ENCODE measurements around the gene PEAR1.

DNA sequence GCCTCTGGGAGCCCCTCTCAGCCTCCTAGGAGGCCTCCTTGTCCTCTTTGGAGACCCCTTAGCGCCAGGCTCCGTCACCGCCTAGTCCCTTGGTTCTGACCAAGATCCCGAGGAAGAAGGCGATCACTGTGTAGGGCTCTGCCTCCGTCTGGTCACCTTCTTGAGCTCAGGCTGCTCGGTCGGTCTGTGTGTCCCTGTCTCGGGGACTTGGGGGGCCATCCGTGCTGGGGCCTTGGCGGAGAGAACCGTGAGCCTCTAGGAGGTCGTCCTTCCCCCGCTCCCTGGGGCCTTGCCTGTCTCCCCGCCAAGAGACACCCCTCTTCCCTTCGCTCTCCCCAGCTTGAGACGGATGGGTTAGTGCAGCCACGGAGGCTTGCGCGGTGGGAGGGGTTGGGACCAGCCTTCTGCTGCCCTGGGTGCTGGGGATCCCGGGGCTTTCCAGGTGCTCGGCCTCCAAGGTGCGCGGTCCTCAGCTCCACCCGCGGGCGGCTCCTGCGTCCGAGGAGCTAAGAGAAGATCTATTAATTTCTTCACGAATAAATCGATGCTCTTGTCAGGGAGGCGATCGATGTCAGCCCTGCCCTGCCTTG lies 33.9 kb upstream of the PEAR1 start:
- TF ChIP-seq, protein P1, sequence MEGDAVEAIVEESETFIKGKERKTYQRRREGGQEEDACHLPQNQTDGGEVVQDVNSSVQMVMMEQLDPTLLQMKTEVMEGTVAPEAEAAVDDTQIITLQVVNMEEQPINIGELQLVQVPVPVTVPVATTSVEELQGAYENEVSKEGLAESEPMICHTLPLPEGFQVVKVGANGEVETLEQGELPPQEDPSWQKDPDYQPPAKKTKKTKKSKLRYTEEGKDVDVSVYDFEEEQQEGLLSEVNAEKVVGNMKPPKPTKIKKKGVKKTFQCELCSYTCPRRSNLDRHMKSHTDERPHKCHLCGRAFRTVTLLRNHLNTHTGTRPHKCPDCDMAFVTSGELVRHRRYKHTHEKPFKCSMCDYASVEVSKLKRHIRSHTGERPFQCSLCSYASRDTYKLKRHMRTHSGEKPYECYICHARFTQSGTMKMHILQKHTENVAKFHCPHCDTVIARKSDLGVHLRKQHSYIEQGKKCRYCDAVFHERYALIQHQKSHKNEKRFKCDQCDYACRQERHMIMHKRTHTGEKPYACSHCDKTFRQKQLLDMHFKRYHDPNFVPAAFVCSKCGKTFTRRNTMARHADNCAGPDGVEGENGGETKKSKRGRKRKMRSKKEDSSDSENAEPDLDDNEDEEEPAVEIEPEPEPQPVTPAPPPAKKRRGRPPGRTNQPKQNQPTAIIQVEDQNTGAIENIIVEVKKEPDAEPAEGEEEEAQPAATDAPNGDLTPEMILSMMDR (conservative IDR thresholded peaks at IDR 0.05 in 1 of 2, IDR thresholded peaks at IDR 0.05 in 1 of 2; ENCODE audit: extremely low read depth in 1 of 2, insufficient read depth in 1 of 2, low read depth in 1 of 2, low read length in 2 of 2) = no peak
- peak; percentile 79 for TF ChIP-seq EZH2 (IDR thresholded peaks at IDR 0.05; ENCODE audit: borderline replicate concordance, low read length)

All from mammary epithelial cell (primary cell).